ENCODE data around the gene KLHL5. TPM values are rescaled to one million over a fixed set of nuclear protein-coding genes. Genes with fewer than 3 reads are reported as not detected.

Gene KLHL5
- total and polyA plus RNA-seq, 8 donors = 6.3 to 51.0 (median 23.1) TPM

GRCh38 chr4:39042366-39042765 lies 19.7 kb upstream of the KLHL5 start:
- H3K27ac ChIP-seq = peak overlapping the region in 3 of 5 donors; percentile 90 to 94 (median 91)
- H3K4me3 ChIP-seq = no peak overlapping the region
- intact Hi-C loops (cut with DNase I; ENCODE audit: low total_unique reads) = no loop called here
- no peaks in the 10 kb centered on the region for H3K36me3 ChIP-seq
- H3K4me1 ChIP-seq = peaks cover 0 to 47% (median 20%) of the 10 kb centered on the region in 4 donors
- 73 to 85% (median 79%) methylated on average over 1 of the region's 1 CpG for WGBS, 5 donors
- H3K27me3 ChIP-seq = no peaks in the 10 kb centered on the region
- no peak for TF ChIP-seq CTCF (IDR thresholded peaks at IDR 0.05)
- TF ChIP-seq EP300 (IDR thresholded peaks at IDR 0.05) = no peak
- no peak for TF ChIP-seq POLR2A (IDR thresholded peaks at IDR 0.05)
- TF ChIP-seq POLR2AphosphoS5 (IDR thresholded peaks at IDR 0.05) = no peak
- no peak for DNase-seq
- no peaks in the 10 kb centered on the region for H3K9me3 ChIP-seq

GRCh38 chr4:39043058-39043860 lies 18.8 kb upstream of the KLHL5 start:
- intact Hi-C loops (cut with DNase I; ENCODE audit: low total_unique reads) = no loop called here
- H3K4me1 ChIP-seq = peaks cover 0 to 47% (median 28%) of the 10 kb centered on the region in 4 donors

GRCh38 chr4:39043861-39044363 lies 18.1 kb upstream of the KLHL5 start:
- DNase-seq = peak in 1 of 2 donors; percentile 53
- H3K27ac ChIP-seq = peak overlapping the region; percentile 77 to 94 (median 90)
- peak overlapping the region; percentile 70 to 92 (median 81) for H3K4me3 ChIP-seq
- H3K27me3 ChIP-seq = no peaks in the 10 kb centered on the region
- no peak for TF ChIP-seq CTCF (IDR thresholded peaks at IDR 0.05)
- no peak for TF ChIP-seq POLR2AphosphoS5 (IDR thresholded peaks at IDR 0.05)
- no peak for TF ChIP-seq EP300 (IDR thresholded peaks at IDR 0.05)
- TF ChIP-seq POLR2A (IDR thresholded peaks at IDR 0.05) = no peak
- H3K36me3 ChIP-seq = no peaks in the 10 kb centered on the region
- no peaks in the 10 kb centered on the region for H3K9me3 ChIP-seq
- WGBS, 5 donors = 7 to 13% (median 9%) methylated on average over 8 of the region's 8 CpGs
- peaks cover 0 to 50% (median 30%) of the 10 kb centered on the region in 4 donors for H3K4me1 ChIP-seq
- intact Hi-C loops (cut with DNase I; ENCODE audit: low total_unique reads) = no loop called here

More at GRCh38 chr4:39043058-39043860, 18.8 kb upstream of the KLHL5 start:
- H3K4me3 ChIP-seq = peak overlapping the region in 1 of 4 donors; percentile 79
- H3K9me3 ChIP-seq = no peaks in the 10 kb centered on the region
- no peaks in the 10 kb centered on the region for H3K27me3 ChIP-seq
- H3K27ac ChIP-seq = peak overlapping the region in 4 of 5 donors; percentile 87 to 94 (median 90)
- TF ChIP-seq POLR2AphosphoS5 (IDR thresholded peaks at IDR 0.05) = no peak
- TF ChIP-seq POLR2A (IDR thresholded peaks at IDR 0.05) = no peak
- DNase-seq = peak in 1 of 2 donors; percentile 30
- H3K36me3 ChIP-seq = no peaks in the 10 kb centered on the region
- 43 to 54% (median 48%) methylated on average over 10 of the region's 10 CpGs for WGBS, 5 donors

- peak; percentile 87 to 96 for DNase-seq
- H3K4me3 ChIP-seq = peak overlapping the region; percentile 70 to 92 (median 81)
- intact Hi-C loops (cut with DNase I; ENCODE audit: low total_unique reads) = no loop called here
- peaks cover 0 to 52% (median 31%) of the 10 kb centered on the region in 4 donors for H3K4me1 ChIP-seq
- no peaks in the 10 kb centered on the region for H3K27me3 ChIP-seq
- TF ChIP-seq POLR2A (IDR thresholded peaks at IDR 0.05) (no peak), POLR2AphosphoS5 (IDR thresholded peaks at IDR 0.05) (peak in 2 of 3 donors; percentile 5 to 30), EP300 (IDR thresholded peaks at IDR 0.05) (no peak), CTCF (IDR thresholded peaks at IDR 0.05) (no peak)
- peak overlapping the region; percentile 77 to 94 (median 90) for H3K27ac ChIP-seq
- no peaks in the 10 kb centered on the region for H3K9me3 ChIP-seq
- 0 to 1% (median 0%) methylated on average over 6 to 53 of the region's 54 CpGs for WGBS, 5 donors
- no peaks in the 10 kb centered on the region for H3K36me3 ChIP-seq
Measured at GRCh38 chr4:39044364-39044955, 17.6 kb upstream of the KLHL5 start.

All from stomach (tissue), 9 donors.